Adrenal gland (tissue), 12 donors: ENCODE measurements around the gene DUS2. TPM values are rescaled to one million over a fixed set of nuclear protein-coding genes. Genes with fewer than 3 reads are reported as not detected.
"Not testable (repeated sequence)": the region's sequence is repeated elsewhere in the genome, so short reads cannot be mapped to it uniquely, and the experiment has no call there.

Source experiments
- DNase-seq, 7 donors: peaks; one replicate each; pipeline ENCODE4 v3.0.0-alpha.2; 2019 to 2020
- H3K27ac ChIP-seq, 5 donors: fragments of 200-600 bp; sonication (generic) in 4 of 5; 1 replicate in 3 of 5; 2 replicates in 2 of 5; pipeline versions ENCODE4 v1.5.1 to v1.8.0; 2016 to 2020; ENCODE audit warnings: mild to moderate bottlenecking in 1 of 5
- H3K27me3 ChIP-seq: fragments of 200-600 bp; 2 replicates; pipeline ENCODE4 v1.8.0; 2021
- H3K36me3 ChIP-seq, 2 donors: fragments of 200-600 bp; replicated peaks in 1 of 2; 1 replicate in 1 of 2; 2 replicates in 1 of 2; pipeline versions ENCODE4 v1.5.1 to v1.8.0; 2018 to 2022
- H3K4me1 ChIP-seq, 2 donors: fragments of 200-600 bp; replicated peaks in 1 of 2; 1 replicate in 1 of 2; 2 replicates in 1 of 2; pipeline versions ENCODE4 v1.5.1 to v1.8.0; 2018 to 2021
- H3K4me3 ChIP-seq, 4 donors: fragments of 200-600 bp; sonication (generic) in 3 of 4; one replicate each; pipeline ENCODE4 v1.5.1; 2016 to 2018
- H3K9me3 ChIP-seq, 3 donors: fragments of 200-600 bp; sonication (generic) in 1 of 3; replicated peaks in 1 of 3; 1 replicate in 2 of 3; 2 replicates in 1 of 3; pipeline versions ENCODE4 v1.5.1 to v1.8.0; 2016 to 2021
- POLR2A ChIP-seq, 2 donors: fragments of 450-650 bp; IDR thresholded peaks; one replicate each; pipeline ENCODE4 v1.6.1; 2017; ENCODE audit warnings: antibody characterized with exemption in 2 of 2, mild to moderate bottlenecking in 2 of 2, moderate library complexity in 1 of 2
- WGBS, 4 donors: extraction: QIAGEN DNeasy Blood & Tissue Kit in 2 of 4; methylation state at CpG; one replicate each; pipeline versions ENCODE4 v1.1.5 to v1.1.7; 2013 to 2017; 5-methylcytosine and 5-hydroxymethylcytosine counted together
- intact Hi-C, 2 donors: fragments of 100-400 bp; cut with DNase I; formaldehyde crosslinking; loops; one replicate each; pipeline versions ENCODE4 v1.14.1 to v1.15.0; 2022 to 2023
- polyA plus RNA-seq, 3 donors: library from polyadenylated mRNA; stranded (reverse); fragments of 200-250 nt in 2 of 3; fragments of 350-450 nt in 1 of 3; fragmentation: Illumina TruSeq in 1 of 3; extraction: RNeasy Lipid Tissue Mini Kit (QIAGEN cat#74804) in 1 of 3; gene quantifications; one replicate each; pipeline ENCODE4 v1.2.3, GENCODE V29; 2013 to 2014
- total RNA-seq, 9 donors: library from RNA; depleted of rRNA in 4 of 9; stranded (reverse); fragments of >200 nt in 4 of 9; fragments of 120-200 nt in 1 of 9; fragmentation: NEBNext Ultra II Directional in 1 of 9; extraction: Animal tissue kit (Norgen Biotek cat#: 25700) in 1 of 9; gene quantifications; one replicate each; pipeline versions ENCODE4 v1.1.0 to v1.2.4, GENCODE V29; 2013 to 2023
- TF ChIP-seq, protein P1 (sequence below), 6 experiments: fragments of 450-650 bp in 4 of 6; fragments of 200-600 bp in 2 of 6; sonication (generic) in 1 of 6; IDR thresholded peaks; 1 replicate in 5 of 6; 2 replicates in 1 of 6; pipeline versions ENCODE4 v1.5.1 to v1.8.0; 2016 to 2021; ENCODE audit warnings: antibody characterized with exemption in 6 of 6, mild to moderate bottlenecking in 2 of 6, moderate library complexity in 1 of 6
- donor health status: healthy with polysubstance abuse.
- donor health status: Bipolar disorder and iron deficiency.
- donor health status: DM: yes; HTN: yes; CAD: no.
- donor health status: DM: no; HTN: no; CAD: no.
- donor health status: DM: no; HTN: no; CAD: no.
- donor health status: DM: yes; HTN: yes; CAD: no.

DUS2 gene
- total and polyA plus RNA-seq, 12 donors = 6.3 to 25.3 (median 12.7) TPM

DNA sequence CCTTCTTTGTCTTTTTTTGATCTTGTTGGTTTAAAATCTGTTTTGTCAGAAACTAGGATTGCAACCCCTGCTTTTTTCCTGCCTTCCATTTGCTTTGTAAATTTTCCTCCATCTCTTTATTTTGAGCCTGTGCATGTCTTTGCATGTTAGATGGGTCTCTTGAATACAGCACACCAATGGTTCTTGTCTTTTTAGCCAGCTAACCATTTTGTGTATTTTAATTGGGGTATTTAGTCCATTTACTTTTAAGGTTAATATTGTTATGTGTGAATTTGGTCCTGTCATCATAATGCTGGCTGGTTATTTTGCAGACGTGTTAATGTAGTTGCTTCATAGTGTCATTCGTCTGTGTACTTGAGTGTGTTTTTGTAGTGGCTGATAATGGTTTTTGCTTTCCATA lies 88.3 kb downstream of the DUS2 start:
- Histone ChIP-seq H3K9me3 (peaks cover 0 to 4% (median 0%) of the 10 kb centered on the region in 3 donors), H3K4me1 (peaks cover 0 to 17% of the 10 kb centered on the region in 2 donors), H3K36me3 (no peaks in the 10 kb centered on the region), H3K4me3 (no peak overlapping the region), H3K27me3 (no peaks in the 10 kb centered on the region), H3K27ac (no peak overlapping the region)
- intact Hi-C loops = no loop called here
- TF ChIP-seq, protein P1, sequence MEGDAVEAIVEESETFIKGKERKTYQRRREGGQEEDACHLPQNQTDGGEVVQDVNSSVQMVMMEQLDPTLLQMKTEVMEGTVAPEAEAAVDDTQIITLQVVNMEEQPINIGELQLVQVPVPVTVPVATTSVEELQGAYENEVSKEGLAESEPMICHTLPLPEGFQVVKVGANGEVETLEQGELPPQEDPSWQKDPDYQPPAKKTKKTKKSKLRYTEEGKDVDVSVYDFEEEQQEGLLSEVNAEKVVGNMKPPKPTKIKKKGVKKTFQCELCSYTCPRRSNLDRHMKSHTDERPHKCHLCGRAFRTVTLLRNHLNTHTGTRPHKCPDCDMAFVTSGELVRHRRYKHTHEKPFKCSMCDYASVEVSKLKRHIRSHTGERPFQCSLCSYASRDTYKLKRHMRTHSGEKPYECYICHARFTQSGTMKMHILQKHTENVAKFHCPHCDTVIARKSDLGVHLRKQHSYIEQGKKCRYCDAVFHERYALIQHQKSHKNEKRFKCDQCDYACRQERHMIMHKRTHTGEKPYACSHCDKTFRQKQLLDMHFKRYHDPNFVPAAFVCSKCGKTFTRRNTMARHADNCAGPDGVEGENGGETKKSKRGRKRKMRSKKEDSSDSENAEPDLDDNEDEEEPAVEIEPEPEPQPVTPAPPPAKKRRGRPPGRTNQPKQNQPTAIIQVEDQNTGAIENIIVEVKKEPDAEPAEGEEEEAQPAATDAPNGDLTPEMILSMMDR (IDR thresholded peaks at IDR 0.05) = no peak
- no peak for TF ChIP-seq POLR2A (IDR thresholded peaks at IDR 0.05)
- no peak for DNase-seq
- WGBS, 4 donors = 83 to 92% (median 84%) methylated on average over 2 of the region's 2 CpGs

DNA sequence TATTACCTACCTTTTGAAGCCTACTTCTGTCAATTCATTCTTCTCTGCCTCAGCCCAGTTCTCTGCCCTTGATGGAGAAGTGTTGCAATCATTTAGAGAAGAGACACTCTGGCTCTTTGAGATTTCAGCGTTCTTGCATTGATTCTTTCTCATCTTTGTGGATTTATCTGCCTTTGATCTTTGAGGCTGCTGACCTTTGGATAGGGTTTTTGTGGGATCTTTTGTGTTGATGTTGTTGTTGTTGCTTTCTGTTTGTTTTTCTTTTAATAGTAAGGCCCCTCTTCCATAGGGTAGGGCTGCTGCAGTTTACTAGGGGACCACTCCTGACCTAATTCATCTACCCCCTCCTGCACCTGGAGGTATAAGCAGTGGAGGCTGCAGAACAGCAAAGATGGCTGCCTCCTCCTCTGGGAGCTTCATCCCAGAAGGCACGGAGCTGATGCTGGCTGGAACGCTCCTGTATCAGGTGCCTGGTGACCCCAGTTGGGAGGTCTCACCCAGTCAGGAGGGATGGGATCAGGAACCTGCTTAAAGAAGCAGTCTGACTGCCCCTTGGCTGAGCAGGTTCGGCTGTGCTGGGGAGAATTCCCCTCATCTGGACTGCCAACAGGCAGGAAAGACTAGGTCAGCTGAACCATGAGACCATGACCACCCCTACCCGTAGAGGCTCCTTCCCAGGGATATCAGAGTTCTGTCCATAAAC lies 90.1 kb downstream of the DUS2 start:
- Histone ChIP-seq H3K4me3 (no peak overlapping the region), H3K27me3 (no peaks in the 10 kb centered on the region), H3K36me3 (no peaks in the 10 kb centered on the region), H3K9me3 (peaks cover 0 to 1% (median 0%) of the 10 kb centered on the region in 3 donors), H3K4me1 (peaks cover 0 to 18% of the 10 kb centered on the region in 2 donors), H3K27ac (no peak overlapping the region)
- no peak for DNase-seq
- 61 to 82% (median 80%) methylated on average over 2 to 5 of the region's 5 CpGs for WGBS, 4 donors
- intact Hi-C loops = no loop called here
- TF ChIP-seq POLR2A (IDR thresholded peaks at IDR 0.05) = no peak
- TF ChIP-seq, protein P1 (IDR thresholded peaks at IDR 0.05) = no peak

DNA sequence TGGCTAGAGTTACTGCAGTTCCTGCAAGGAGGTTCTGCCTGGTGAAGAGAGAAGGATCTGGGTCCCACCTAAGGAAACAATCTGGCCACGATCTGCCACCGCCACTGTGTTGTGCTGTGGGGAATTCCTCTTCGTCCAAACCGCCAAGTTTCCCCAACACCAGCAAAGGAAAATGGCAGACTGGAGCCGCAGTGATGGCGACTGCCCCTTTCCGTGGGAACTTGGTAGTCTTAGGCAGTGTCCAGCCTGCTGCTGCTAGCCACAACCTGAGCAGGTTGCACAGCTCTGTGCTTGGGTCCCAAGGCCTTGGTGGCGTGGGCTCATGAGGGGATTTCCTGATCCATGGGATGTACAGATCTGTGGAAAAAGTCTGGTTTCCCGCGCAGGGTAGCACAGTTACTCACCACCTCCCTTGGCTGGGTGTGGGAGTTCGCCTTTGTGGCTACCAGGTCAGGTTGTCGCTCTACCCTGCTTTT lies 90.7 kb downstream of the DUS2 start:
- DNase-seq = no peak
- H3K9me3 ChIP-seq = no peaks in the 10 kb centered on the region
- 95 to 98% (median 97%) methylated on average over 5 to 12 of the region's 12 CpGs for WGBS, 4 donors
- no peaks in the 10 kb centered on the region for H3K36me3 ChIP-seq
- H3K4me1 ChIP-seq = peaks cover 0 to 18% of the 10 kb centered on the region in 2 donors
- no peaks in the 10 kb centered on the region for H3K27me3 ChIP-seq
- H3K27ac ChIP-seq = no peak overlapping the region
- intact Hi-C loops = no loop called here
- no peak for TF ChIP-seq POLR2A (IDR thresholded peaks at IDR 0.05)
- TF ChIP-seq, protein P1 (IDR thresholded peaks at IDR 0.05) = no peak
- no peak overlapping the region for H3K4me3 ChIP-seq

DNA sequence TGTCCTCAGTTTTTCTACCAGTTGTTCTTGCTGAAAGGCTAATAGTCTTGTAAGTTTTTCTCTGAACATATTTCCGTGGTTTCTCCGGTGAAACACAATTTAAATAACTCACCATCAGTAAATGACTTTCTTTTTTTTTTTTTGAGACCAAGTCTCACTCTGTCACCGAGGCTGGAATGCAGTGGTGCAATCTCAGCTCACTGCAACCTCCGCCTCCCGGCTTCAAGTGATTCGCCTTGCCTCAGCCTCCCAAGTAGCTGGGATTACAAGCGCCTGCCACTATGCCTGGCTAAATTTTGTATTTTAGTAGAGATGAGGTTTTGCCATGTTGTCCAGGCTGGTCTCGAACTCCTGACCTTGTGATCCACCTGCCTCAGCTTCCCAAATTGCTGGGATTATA lies 91.9 kb downstream of the DUS2 start:
- H3K27me3 ChIP-seq, H3K4me3 ChIP-seq, H3K9me3 ChIP-seq, intact Hi-C loops, DNase-seq, H3K27ac ChIP-seq, H3K36me3 ChIP-seq: not testable (repeated sequence)
- H3K4me1 ChIP-seq = peaks cover 0 to 18% of the 10 kb centered on the region in 2 donors
- 78 to 99% (median 94%) methylated on average over 8 of the region's 8 CpGs for WGBS, 4 donors

DNA sequence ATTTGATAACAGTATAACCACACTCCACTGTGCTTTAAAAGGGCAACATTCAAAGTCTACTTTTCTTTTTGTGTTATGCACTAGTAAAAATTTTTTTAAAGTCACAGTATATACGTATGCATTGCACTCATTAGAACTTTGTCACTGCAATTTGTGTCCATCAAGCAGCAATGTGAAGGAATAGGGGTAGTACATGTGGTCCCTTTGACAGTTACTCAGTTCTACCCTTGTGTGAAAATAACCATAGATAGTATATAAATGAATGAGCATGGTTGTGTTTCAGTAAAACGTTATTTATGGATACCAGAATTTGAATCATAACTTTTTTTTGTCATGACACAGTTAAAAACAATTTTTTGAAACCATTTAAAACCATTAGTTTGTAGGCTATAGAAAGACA lies 92.8 kb downstream of the DUS2 start:
- no peaks in the 10 kb centered on the region for H3K36me3 ChIP-seq
- H3K27me3 ChIP-seq = no peaks in the 10 kb centered on the region
- H3K4me3 ChIP-seq = no peak overlapping the region
- WGBS, 4 donors = 68 to 76% (median 74%) methylated on average over 2 of the region's 2 CpGs
- intact Hi-C loops = no loop called here
- no peak for DNase-seq
- peaks cover 0 to 18% of the 10 kb centered on the region in 2 donors for H3K4me1 ChIP-seq
- no peak overlapping the region for H3K27ac ChIP-seq
- H3K9me3 ChIP-seq = no peaks in the 10 kb centered on the region
- TF ChIP-seq POLR2A (IDR thresholded peaks at IDR 0.05) = no peak
- TF ChIP-seq, protein P1 (IDR thresholded peaks at IDR 0.05) = no peak
